Hepatocyte (in vitro differentiated cells): ENCODE results near the gene C1orf116. TPM values are rescaled to one million over a fixed set of nuclear protein-coding genes. Genes with fewer than 3 reads are reported as not detected.

Experiments used
- DNase-seq: peaks from one replicate; pipeline ENCODE4 v3.0.0-alpha.2; 2016; ENCODE audit warnings: low spot score
- H2AFZ ChIP-seq: fragments of 200-600 bp; sonication (generic); 2 replicates; pipeline ENCODE4 v1.6.0; 2016; ENCODE audit warnings: antibody characterized with exemption, mild to moderate bottlenecking
- H3K27ac ChIP-seq: fragments of 200-600 bp; sonication (generic); 2 replicates; pipeline ENCODE4 v1.5.1; 2016; ENCODE audit warnings: mild to moderate bottlenecking
- H3K27me3 ChIP-seq: fragments of 200-600 bp; sonication (generic); 2 replicates; pipeline ENCODE4 v1.6.1; 2016
- H3K36me3 ChIP-seq: fragments of 200-600 bp; sonication (generic); replicated peaks from 2 replicates; pipeline ENCODE4 v1.5.1; 2016; ENCODE audit warnings: low read depth; ENCODE audit not compliant: insufficient read depth
- H3K4me1 ChIP-seq: fragments of 200-600 bp; sonication (generic); 2 replicates; pipeline ENCODE4 v1.5.1; 2016; ENCODE audit warnings: mild to moderate bottlenecking, moderate library complexity; ENCODE audit not compliant: insufficient read depth
- H3K4me2 ChIP-seq: fragments of 200-600 bp; sonication (generic); 2 replicates; pipeline ENCODE4 v1.6.0; 2016
- H3K4me3 ChIP-seq: fragments of 200-600 bp; sonication (generic); 2 replicates; pipeline ENCODE4 v1.5.1; 2016; ENCODE audit warnings: mild to moderate bottlenecking
- H3K79me2 ChIP-seq: fragments of 200-600 bp; sonication (generic); 2 replicates; pipeline ENCODE4 v1.6.0; 2017; ENCODE audit warnings: mild to moderate bottlenecking
- H3K9me2 ChIP-seq: fragments of 200-600 bp; sonication (generic); replicated peaks from 2 replicates; pipeline ENCODE4 v1.6.0; 2017; ENCODE audit warnings: mild to moderate bottlenecking; ENCODE audit not compliant: insufficient read depth
- H3K9me3 ChIP-seq: fragments of 200-600 bp; sonication (generic); 2 replicates; pipeline ENCODE4 v1.5.1; 2016; ENCODE audit warnings: low read depth, mild to moderate bottlenecking
- H4K20me1 ChIP-seq: fragments of 200-600 bp; sonication (generic); 2 replicates; pipeline ENCODE4 v1.6.0; 2016; ENCODE audit warnings: mild to moderate bottlenecking; ENCODE audit not compliant: insufficient read depth, poor library complexity, severe bottlenecking
- EZH2 ChIP-seq: fragments of 200-600 bp; sonication (generic); IDR thresholded peaks from 2 replicates; pipeline ENCODE4 v1.6.1; 2016; ENCODE audit warnings: antibody characterized with exemption, mild to moderate bottlenecking, borderline replicate concordance
- EZH2phosphoT487 ChIP-seq: fragments of 200-600 bp; sonication (generic); IDR thresholded peaks from one replicate; pipeline ENCODE4 v1.6.1; 2018; ENCODE audit warnings: antibody characterized with exemption, mild to moderate bottlenecking, low read depth, moderate library complexity; ENCODE audit not compliant: unreplicated experiment, severe bottlenecking
- WGBS: methylation state at CpG from one replicate; pipeline ENCODE4 v1.1.6; 2016; ENCODE audit warnings: low lambda C conversion rate; ENCODE audit errors: missing lambda C conversion rate; 5-methylcytosine and 5-hydroxymethylcytosine counted together
- polyA plus RNA-seq: library from polyadenylated mRNA; unstranded; fragments of >200 nt; fragmentation: Nextera tagmentation; extraction: Ambion mirVana; gene quantifications from 2 replicates; pipeline ENCODE4 v1.2.1, GENCODE V29; 2016
- total RNA-seq: library from RNA; depleted of rRNA; stranded (reverse); fragments of >200 nt; gene quantifications from 2 replicates; pipeline ENCODE4 v1.2.3, GENCODE V29; 2014
- TF ChIP-seq, protein P1 (sequence below): fragments of 200-600 bp; sonication (generic); IDR thresholded peaks from 2 replicates; pipeline ENCODE4 v1.5.1; 2016; ENCODE audit warnings: antibody characterized with exemption, mild to moderate bottlenecking; ENCODE audit not compliant: poor library complexity

Gene C1orf116
- total and polyA plus RNA-seq, 2 experiments from 2014 or later, result 15.7 to 18.3 TPM

DNA sequence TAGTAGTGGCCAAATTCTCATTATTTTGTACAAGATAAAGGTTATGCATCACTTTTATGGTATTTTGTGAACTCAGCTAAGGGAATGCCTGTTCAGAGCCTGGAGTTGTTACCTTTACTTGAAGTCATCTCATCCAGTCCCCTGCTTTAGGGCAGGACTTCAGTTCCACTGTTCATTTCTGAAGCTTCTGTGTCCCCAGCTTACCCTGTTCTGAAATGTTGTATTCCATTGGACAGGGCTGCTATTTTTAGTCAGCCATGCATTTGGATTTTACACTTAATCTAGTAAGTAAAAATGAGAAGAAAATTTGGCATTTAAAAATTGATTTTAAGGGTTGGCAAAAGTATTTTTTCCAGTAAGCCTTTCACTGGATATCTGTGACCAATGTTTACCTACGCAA lies 44.5 kb upstream of the C1orf116 start:
- Histone ChIP-seq H4K20me1 (no peaks in the 10 kb centered on the region), H3K27ac (no peak overlapping the region), H3K9me2 (no peaks in the 10 kb centered on the region), H3K4me2 (no peak overlapping the region), H3K36me3 (no peaks in the 10 kb centered on the region), H2AFZ (no peak overlapping the region), H3K4me1 (no peaks in the 10 kb centered on the region), H3K27me3 (no peaks in the 10 kb centered on the region), H3K79me2 (no peaks in the 10 kb centered on the region), H3K4me3 (no peak overlapping the region), H3K9me3 (no peaks in the 10 kb centered on the region)
- WGBS, result 92% methylated on average over 1 of the region's 1 CpG
- TF ChIP-seq, protein P1, sequence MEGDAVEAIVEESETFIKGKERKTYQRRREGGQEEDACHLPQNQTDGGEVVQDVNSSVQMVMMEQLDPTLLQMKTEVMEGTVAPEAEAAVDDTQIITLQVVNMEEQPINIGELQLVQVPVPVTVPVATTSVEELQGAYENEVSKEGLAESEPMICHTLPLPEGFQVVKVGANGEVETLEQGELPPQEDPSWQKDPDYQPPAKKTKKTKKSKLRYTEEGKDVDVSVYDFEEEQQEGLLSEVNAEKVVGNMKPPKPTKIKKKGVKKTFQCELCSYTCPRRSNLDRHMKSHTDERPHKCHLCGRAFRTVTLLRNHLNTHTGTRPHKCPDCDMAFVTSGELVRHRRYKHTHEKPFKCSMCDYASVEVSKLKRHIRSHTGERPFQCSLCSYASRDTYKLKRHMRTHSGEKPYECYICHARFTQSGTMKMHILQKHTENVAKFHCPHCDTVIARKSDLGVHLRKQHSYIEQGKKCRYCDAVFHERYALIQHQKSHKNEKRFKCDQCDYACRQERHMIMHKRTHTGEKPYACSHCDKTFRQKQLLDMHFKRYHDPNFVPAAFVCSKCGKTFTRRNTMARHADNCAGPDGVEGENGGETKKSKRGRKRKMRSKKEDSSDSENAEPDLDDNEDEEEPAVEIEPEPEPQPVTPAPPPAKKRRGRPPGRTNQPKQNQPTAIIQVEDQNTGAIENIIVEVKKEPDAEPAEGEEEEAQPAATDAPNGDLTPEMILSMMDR, result no peak
- no peak for TF ChIP-seq EZH2
- TF ChIP-seq EZH2phosphoT487, result no peak
- no peak for DNase-seq

DNA sequence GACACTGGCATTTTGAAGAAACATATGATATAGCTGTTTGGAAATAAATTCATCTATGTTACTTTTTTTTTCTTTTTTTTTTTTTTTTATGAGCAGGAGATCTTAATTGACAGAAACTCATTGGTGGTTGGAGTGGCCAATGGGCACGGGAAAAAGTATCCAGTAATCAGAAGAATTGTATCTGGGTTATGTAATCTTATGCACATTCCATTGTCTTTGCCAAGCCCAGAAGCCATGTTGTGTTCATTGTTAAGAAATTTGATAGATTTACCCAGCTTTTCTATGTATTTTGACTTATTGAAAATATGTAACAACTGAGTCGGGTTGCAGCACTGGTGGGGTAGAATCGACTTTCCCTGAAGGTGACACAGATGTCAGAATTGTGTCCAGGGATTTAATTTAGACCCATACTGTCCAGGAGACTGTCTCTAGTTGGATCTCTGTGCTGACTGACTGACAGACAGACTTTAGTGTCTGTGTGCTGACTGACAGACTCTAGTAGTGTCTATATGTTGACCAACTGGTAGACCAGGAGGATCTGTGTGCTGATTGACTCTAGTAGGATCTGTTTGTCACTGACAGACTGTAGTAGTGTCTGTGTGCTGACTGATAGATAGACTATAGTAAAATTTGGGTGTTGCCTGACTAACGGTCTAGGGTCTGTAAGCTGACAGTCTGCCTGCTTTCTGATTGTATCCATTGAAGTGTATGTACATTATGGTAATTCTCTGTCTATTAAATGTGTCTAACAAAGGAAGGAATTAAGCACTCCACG lies 43.8 kb upstream of the C1orf116 start:
- Histone ChIP-seq H2AFZ (no peak overlapping the region), H3K79me2 (no peaks in the 10 kb centered on the region), H3K9me3 (no peaks in the 10 kb centered on the region), H3K27ac (no peak overlapping the region), H3K4me3 (no peak overlapping the region), H3K36me3 (no peaks in the 10 kb centered on the region), H3K9me2 (no peaks in the 10 kb centered on the region), H3K4me2 (no peak overlapping the region), H4K20me1 (no peaks in the 10 kb centered on the region), H3K27me3 (no peaks in the 10 kb centered on the region), H3K4me1 (no peaks in the 10 kb centered on the region)
- no peak for DNase-seq
- TF ChIP-seq EZH2phosphoT487 (no peak), EZH2 (no peak)
- TF ChIP-seq, protein P1, result no peak
- 87% methylated on average over 5 of the region's 5 CpGs for WGBS

DNA sequence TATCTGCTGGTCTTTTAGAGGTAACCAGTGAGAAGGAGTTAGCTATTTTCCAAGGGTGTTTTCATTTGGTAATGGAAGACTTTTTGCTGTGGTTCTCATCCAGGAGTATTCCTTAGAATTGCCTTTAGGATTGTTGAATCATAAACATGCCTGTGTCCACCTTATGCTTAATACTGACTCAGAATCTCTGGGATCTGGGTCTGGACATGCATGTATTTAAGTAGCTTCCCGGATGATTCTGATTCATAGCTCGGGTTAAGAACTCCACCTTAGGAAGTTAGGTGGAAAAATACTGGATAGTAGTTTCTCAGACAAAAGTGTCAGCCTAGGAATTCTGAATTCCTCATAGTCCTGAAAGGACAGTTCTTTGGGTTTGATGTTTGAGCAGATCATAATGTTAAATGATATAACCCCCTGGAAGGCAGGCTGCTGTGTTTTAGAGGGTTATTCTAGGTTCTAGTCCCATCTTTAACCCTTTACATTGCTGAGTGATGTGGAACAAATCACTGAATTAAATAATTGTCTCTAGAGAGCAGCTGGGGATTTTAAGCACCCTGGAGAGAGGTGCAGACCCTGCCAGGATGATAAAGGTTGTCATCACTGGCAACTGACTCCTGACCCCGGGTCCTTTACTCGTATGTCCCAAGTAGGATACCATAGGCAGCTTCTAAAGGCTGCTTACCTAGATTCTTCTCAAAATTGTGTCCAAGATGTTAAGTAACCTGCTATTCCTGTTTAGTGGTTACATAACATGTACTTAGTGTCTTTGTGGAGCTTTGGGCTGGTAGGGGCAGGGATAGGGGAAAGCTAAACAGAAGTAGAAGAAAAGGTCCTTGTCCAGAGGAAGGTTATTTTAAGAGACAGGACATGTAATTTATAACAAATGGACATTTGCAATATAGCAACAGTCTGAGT lies 41.6 kb upstream of the C1orf116 start:
- H3K27me3 ChIP-seq, result no peaks in the 10 kb centered on the region
- H4K20me1 ChIP-seq, result no peaks in the 10 kb centered on the region
- whole genome bisulfite sequencing, result 74% methylated on average over 4 of the region's 4 CpGs
- TF ChIP-seq, protein P1, result no peak
- TF ChIP-seq EZH2 (no peak), EZH2phosphoT487 (no peak)
- H3K4me1 ChIP-seq, result no peaks in the 10 kb centered on the region
- no peaks in the 10 kb centered on the region for H3K79me2 ChIP-seq
- H2AFZ ChIP-seq, result no peak overlapping the region
- no peak overlapping the region for H3K27ac ChIP-seq
- H3K9me3 ChIP-seq, result no peaks in the 10 kb centered on the region
- no peak overlapping the region for H3K4me2 ChIP-seq
- no peaks in the 10 kb centered on the region for H3K36me3 ChIP-seq
- H3K4me3 ChIP-seq, result no peak overlapping the region
- no peaks in the 10 kb centered on the region for H3K9me2 ChIP-seq
- DNase-seq, result no peak
